22Rv1 (cell line): ENCODE results near the gene METAP1D.

Source experiments
- ZFX ChIP-seq: fragments of 450-650 bp; IDR thresholded peaks from 2 replicates; pipeline ENCODE4 v1.6.1; 2017; ENCODE audit warnings: antibody characterized with exemption, borderline replicate concordance
- TF ChIP-seq, protein P1 (sequence below): fragments of 450-650 bp; IDR thresholded peaks from 2 replicates; pipeline ENCODE4 v1.5.1; 2017; ENCODE audit warnings: mild to moderate bottlenecking

DNA sequence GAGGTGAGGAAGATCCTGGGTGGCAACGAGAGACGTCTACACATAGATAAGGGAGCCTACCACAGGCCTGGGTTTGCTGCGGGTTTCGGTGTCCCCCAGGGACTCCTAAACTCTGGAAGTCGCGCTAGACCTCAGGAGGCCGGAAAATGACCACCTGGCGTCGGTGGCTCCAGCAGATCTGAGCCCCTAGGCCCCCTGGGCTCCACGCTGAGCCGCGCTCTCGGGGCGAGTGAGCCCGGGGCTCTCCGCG lies 84.6 kb downstream of the METAP1D start:
- TF ChIP-seq, protein P1, sequence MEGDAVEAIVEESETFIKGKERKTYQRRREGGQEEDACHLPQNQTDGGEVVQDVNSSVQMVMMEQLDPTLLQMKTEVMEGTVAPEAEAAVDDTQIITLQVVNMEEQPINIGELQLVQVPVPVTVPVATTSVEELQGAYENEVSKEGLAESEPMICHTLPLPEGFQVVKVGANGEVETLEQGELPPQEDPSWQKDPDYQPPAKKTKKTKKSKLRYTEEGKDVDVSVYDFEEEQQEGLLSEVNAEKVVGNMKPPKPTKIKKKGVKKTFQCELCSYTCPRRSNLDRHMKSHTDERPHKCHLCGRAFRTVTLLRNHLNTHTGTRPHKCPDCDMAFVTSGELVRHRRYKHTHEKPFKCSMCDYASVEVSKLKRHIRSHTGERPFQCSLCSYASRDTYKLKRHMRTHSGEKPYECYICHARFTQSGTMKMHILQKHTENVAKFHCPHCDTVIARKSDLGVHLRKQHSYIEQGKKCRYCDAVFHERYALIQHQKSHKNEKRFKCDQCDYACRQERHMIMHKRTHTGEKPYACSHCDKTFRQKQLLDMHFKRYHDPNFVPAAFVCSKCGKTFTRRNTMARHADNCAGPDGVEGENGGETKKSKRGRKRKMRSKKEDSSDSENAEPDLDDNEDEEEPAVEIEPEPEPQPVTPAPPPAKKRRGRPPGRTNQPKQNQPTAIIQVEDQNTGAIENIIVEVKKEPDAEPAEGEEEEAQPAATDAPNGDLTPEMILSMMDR, result no peak
- no peak for TF ChIP-seq ZFX
